ENCODE results near the gene TCP11L2. TPM values are rescaled to one million over a fixed set of nuclear protein-coding genes. Genes with fewer than 3 reads are reported as not detected.

The TCP11L2 gene
- total and polyA plus RNA-seq, 9 of the 15 experiments (the other 6 are each of a cell fraction or from before 2014, with no cell fraction given), result 0.39 to 4.5 (median 1.3) TPM

DNA sequence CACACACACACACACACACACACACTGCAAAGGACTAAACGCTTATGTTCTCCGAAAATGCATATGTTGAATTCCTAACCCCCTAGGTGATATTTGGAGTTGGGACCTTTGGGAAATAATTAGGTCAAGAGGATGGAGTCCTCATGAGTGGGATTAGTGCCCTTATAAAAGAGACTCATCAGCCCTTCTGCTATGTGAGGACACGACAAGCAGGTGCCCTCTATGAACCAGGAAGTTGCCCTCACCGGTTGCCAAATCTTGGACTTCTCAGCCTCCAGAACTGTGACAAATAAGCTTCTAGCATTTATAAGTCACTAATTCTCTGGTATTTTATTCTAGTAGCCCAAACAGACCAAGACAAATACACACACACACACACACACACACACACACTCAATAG, 20.7 kb upstream of the TCP11L2 start:
- in situ Hi-C loops (cut with MboI), result loop anchor here (5.0 kb wide), 1 partner anchor 55 kb away; no protein-coding TSS in a partner anchor
- FAIRE-seq (no peak), DNase-seq (ENCODE audit: extremely low read depth in 1 of 4, low spot score in 3 of 4) (no peak), ATAC-seq (no peak)
- intact Hi-C loops (cut with micrococcal nuclease), result loop anchor here (1.0 to 10.0 kb wide), 4 partner anchors 55 to 867 kb away; partner anchors contain the start of gene POLR3B
- ChIA-PET POLR2A (interaction anchor here (0.9 to 1.4 kb wide), 2 partner anchors 55 to 63 kb away, joined by 3 to 7 read pairs; no protein-coding TSS in a partner anchor), CTCF (ENCODE audit: low intra/inter-chr PET ratio) (interaction anchor here (0.6 to 1.6 kb wide), 3 partner anchors 30 to 60 kb away, joined by 3 to 14 read pairs (median 3); no protein-coding TSS in a partner anchor)
- H3K4me2 ChIP-seq (ENCODE audit: insufficient read depth, low read length), result no peak overlapping the region
- WGBS (ENCODE audit: insufficient coverage, low coverage, missing lambda C conversion rate), result 8% methylated on average over 4 of the region's 4 CpGs
- peaks cover 0 to 18% of the 10 kb centered on the region in 2 experiments for H3K27me3 ChIP-seq (ENCODE audit: control insufficient read depth in 2 of 2, insufficient read depth in 2 of 2, low read length in 2 of 2)
- H3K9me3 ChIP-seq (replicated peaks; ENCODE audit: control insufficient read depth, insufficient read depth, low read depth, low read length), result no peaks in the 10 kb centered on the region; the same call in 1 of the 2 replicates
- H3K4me1 ChIP-seq (replicated peaks in 1 of 2; ENCODE audit: control insufficient read depth in 2 of 2, insufficient read depth in 2 of 2, low read length in 2 of 2), result 0 out of 5 replicates have a peak, but pooled peaks cover 0 to 3% of the 10 kb centered on the region in 2 experiments
- H3K79me2 ChIP-seq (ENCODE audit: control insufficient read depth, insufficient read depth, low read length), result no peaks in the 10 kb centered on the region
- no peak for TF ChIP-seq SUPT5H (IDR thresholded peaks at IDR 0.05)
- TF ChIP-seq, protein P1, sequence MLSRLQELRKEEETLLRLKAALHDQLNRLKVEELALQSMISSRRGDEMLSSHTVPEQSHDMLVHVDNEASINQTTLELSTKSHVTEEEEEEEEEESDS (CRISPR knock-in tag; IDR thresholded peaks at IDR 0.05), result no peak
- no peak for TF ChIP-seq ZBTB7A (IDR thresholded peaks at IDR 0.05; ENCODE audit: borderline replicate concordance, control insufficient read depth, low read depth, low read length)
- no peak for TF ChIP-seq MAFK (IDR thresholded peaks at IDR 0.05; ENCODE audit: low read length)
- no peak for TF ChIP-seq HNRNPL (IDR thresholded peaks at IDR 0.05; ENCODE audit: low read depth, low read length)
- TF ChIP-seq ZNF324 (CRISPR knock-in tag; IDR thresholded peaks at IDR 0.05), result no peak
- TF ChIP-seq ELF1 (tag; IDR thresholded peaks at IDR 0.05), result no peak
- no peak for TF ChIP-seq DLX4 (CRISPR knock-in tag; IDR thresholded peaks at IDR 0.05)
- TF ChIP-seq CBX2 (IDR thresholded peaks at IDR 0.05; ENCODE audit: insufficient read depth, low read length, poor library complexity, severe bottlenecking), result no peak
- TF ChIP-seq EGR1 (conservative IDR thresholded peaks at IDR 0.05), result no peak
- no peak for TF ChIP-seq REST (IDR thresholded peaks at IDR 0.05; ENCODE audit: borderline replicate concordance)
- TF ChIP-seq REST (CRISPR knock-in tag; IDR thresholded peaks at IDR 0.05; ENCODE audit: low read depth), result no peak
- no peaks in the 10 kb centered on the region for H4K20me1 ChIP-seq (replicated peaks; ENCODE audit: control insufficient read depth, insufficient read depth, low read length)
- no peak overlapping the region for H3K4me3 ChIP-seq
- BruUV-seq (replicated peaks), result no TSS peak
- H3K27ac ChIP-seq (ENCODE audit: extremely low read depth, low read depth, low read length), result no peak overlapping the region
- no peak overlapping the region for H3K9ac ChIP-seq (ENCODE audit: insufficient read depth in 1 of 2, low read depth in 2 of 2, low read length in 2 of 2)
- H3K9me1 ChIP-seq (ENCODE audit: control insufficient read depth, insufficient read depth, low read length), result no peaks in the 10 kb centered on the region
- H2AFZ ChIP-seq (ENCODE audit: low read depth, low read length), result no peak overlapping the region
- H3K36me3 ChIP-seq (ENCODE audit: control insufficient read depth, insufficient read depth, low read length), result no peaks in the 10 kb centered on the region
